Transverse colon (tissue), 4 donors: ENCODE data around the gene CDH22.

Source experiments
- EP300 ChIP-seq: sonication (generic); formaldehyde crosslinking; IDR thresholded peaks from one replicate; pipeline ENCODE4 v1.6.1; 2017; ENCODE audit warnings: antibody characterized with exemption, low read depth
- POLR2A ChIP-seq: fragments of 450-650 bp; IDR thresholded peaks from one replicate; pipeline ENCODE4 v1.6.1; 2016; ENCODE audit warnings: antibody characterized with exemption, mild to moderate bottlenecking, moderate library complexity
- POLR2AphosphoS5 ChIP-seq, 3 donors: sonication (generic); formaldehyde crosslinking; IDR thresholded peaks; one replicate each; pipeline ENCODE4 v1.6.1; 2016; ENCODE audit warnings: antibody characterized with exemption in 3 of 3
- TF ChIP-seq, protein P1 (sequence below), 5 experiments: fragments of 200-600 bp in 3 of 5; fragments of 450-650 bp in 2 of 5; sonication (generic) in 3 of 5; IDR thresholded peaks; 1 replicate in 2 of 5; 2 replicates in 3 of 5; pipeline ENCODE4 v1.5.1; 2016 to 2017; ENCODE audit warnings: antibody characterized with exemption in 5 of 5, inconsistent platforms in 3 of 5, mild to moderate bottlenecking in 2 of 5, moderate library complexity in 1 of 5

DNA sequence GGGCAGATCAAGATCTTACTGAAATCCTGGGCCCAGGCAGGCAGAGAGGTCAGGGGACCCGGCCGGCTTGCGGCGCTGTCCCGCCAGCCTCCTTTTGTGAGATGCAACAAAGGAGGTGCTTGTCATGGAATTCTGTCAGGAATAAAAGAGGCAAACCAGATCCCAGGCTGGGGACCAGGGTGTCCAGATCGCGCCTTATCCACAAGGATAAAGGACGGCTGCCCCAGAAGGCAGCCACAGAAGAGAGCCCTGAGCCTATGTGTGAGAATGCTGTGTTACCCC is 42.6 kb upstream of the CDH22 start:
- TF ChIP-seq, protein P1, sequence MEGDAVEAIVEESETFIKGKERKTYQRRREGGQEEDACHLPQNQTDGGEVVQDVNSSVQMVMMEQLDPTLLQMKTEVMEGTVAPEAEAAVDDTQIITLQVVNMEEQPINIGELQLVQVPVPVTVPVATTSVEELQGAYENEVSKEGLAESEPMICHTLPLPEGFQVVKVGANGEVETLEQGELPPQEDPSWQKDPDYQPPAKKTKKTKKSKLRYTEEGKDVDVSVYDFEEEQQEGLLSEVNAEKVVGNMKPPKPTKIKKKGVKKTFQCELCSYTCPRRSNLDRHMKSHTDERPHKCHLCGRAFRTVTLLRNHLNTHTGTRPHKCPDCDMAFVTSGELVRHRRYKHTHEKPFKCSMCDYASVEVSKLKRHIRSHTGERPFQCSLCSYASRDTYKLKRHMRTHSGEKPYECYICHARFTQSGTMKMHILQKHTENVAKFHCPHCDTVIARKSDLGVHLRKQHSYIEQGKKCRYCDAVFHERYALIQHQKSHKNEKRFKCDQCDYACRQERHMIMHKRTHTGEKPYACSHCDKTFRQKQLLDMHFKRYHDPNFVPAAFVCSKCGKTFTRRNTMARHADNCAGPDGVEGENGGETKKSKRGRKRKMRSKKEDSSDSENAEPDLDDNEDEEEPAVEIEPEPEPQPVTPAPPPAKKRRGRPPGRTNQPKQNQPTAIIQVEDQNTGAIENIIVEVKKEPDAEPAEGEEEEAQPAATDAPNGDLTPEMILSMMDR (IDR thresholded peaks at IDR 0.05), result no peak
- TF ChIP-seq POLR2A (no peak), POLR2AphosphoS5 (IDR thresholded peaks at IDR 0.05) (no peak), EP300 (no peak)
